H1 (cell line): Measurements from ENCODE around the gene IQSEC3. TPM values are rescaled to one million over a fixed set of nuclear protein-coding genes. Genes with fewer than 3 reads are reported as not detected.

Experiments
- NANOG ChIP-seq: IDR thresholded peaks from 2 replicates; pipeline ENCODE4 v1.6.1; 2011; ENCODE audit warnings: low read length, low read depth, mild to moderate bottlenecking, inconsistent platforms; ENCODE audit not compliant: insufficient read depth, poor library complexity, severe bottlenecking
- polyA plus RNA-seq, 7 experiments: library from polyadenylated mRNA; depleted of rRNA in 3 of 7; stranded (reverse) in 5 of 7; unstranded in 2 of 7; fragments of >200 nt in 5 of 7; fragments of 200-250 nt in 2 of 7; gene quantifications; 1 replicate in 5 of 7; 2 replicates in 1 of 7; 4 replicates in 1 of 7; pipeline versions ENCODE4 v1.2.1 to v1.2.3, GENCODE V29; 2011 to 2013; ENCODE audit warnings: missing spikeins in 2 of 7, mixed read lengths in 2 of 7
- total RNA-seq: library from RNA; stranded (reverse); fragmentation: NEBNext Ultra II Directional; extraction: Animal tissue kit (Norgen Biotek cat#: 25700); gene quantifications from 2 replicates; pipeline ENCODE4 v1.2.1, GENCODE V29; 2021

Gene IQSEC3
- total and polyA plus RNA-seq, 2 of the 8 experiments (the other 6 are each of a cell fraction or from before 2014, with no cell fraction given), result 1.2 to 3.1 TPM

GRCh38 chr12:209851-210250 is 143.3 kb downstream of the IQSEC3 start (continued):
- TF ChIP-seq NANOG, result no peak
